Neutrophil (primary cell): ENCODE measurements around the gene ENO1.

ENCODE experiments used
- H3K27ac ChIP-seq: fragments of 200-600 bp; sonication (generic); 2 replicates; pipeline ENCODE4 v1.5.1; 2016; ENCODE audit warnings: mild to moderate bottlenecking, moderate library complexity
- H3K27me3 ChIP-seq: fragments of 200-600 bp; sonication (generic); 2 replicates; pipeline ENCODE4 v1.6.0; 2016; ENCODE audit warnings: mild to moderate bottlenecking
- H3K36me3 ChIP-seq: fragments of 200-600 bp; sonication (generic); 2 replicates; pipeline ENCODE4 v1.5.1; 2017
- H3K4me1 ChIP-seq, 2 experiments: fragments of 200-600 bp in 1 of 2; sonication (generic) in 1 of 2; 1 replicate in 1 of 2; 2 replicates in 1 of 2; pipeline versions ENCODE4 v1.5.1 to v1.6.1; 2013 to 2016; ENCODE audit warnings: low read depth in 1 of 2, low read length in 1 of 2, mild to moderate bottlenecking in 1 of 2, moderate library complexity in 1 of 2; ENCODE audit not compliant: control insufficient read depth in 1 of 2, insufficient read depth in 1 of 2
- H3K4me3 ChIP-seq, 2 experiments: fragments of 200-600 bp in 1 of 2; sonication (generic) in 1 of 2; 1 replicate in 1 of 2; 2 replicates in 1 of 2; pipeline ENCODE4 v1.5.1; 2013 to 2016; ENCODE audit warnings: low read depth in 1 of 2, low read length in 1 of 2, mild to moderate bottlenecking in 1 of 2, moderate library complexity in 1 of 2
- H3K9me3 ChIP-seq: fragments of 200-600 bp; sonication (generic); 2 replicates; pipeline ENCODE4 v1.5.1; 2016
- TF ChIP-seq, protein P1 (sequence below): fragments of 200-600 bp; sonication (generic); IDR thresholded peaks from 2 replicates; pipeline ENCODE4 v1.5.1; 2016; ENCODE audit warnings: antibody characterized with exemption

ENO1 gene

GRCh38 chr1:8879922-8880676, 1.6 kb upstream of the ENO1 start:
- Histone ChIP-seq H3K9me3 (no peaks in the 10 kb centered on the region), H3K4me3 (peak overlapping the region; percentile 98 to 99), H3K27ac (peak overlapping the region; percentile 95), H3K36me3 (no peaks in the 10 kb centered on the region), H3K27me3 (no peaks in the 10 kb centered on the region), H3K4me1 (peaks cover 45 to 54% of the 10 kb centered on the region in 2 experiments)
- TF ChIP-seq, protein P1, sequence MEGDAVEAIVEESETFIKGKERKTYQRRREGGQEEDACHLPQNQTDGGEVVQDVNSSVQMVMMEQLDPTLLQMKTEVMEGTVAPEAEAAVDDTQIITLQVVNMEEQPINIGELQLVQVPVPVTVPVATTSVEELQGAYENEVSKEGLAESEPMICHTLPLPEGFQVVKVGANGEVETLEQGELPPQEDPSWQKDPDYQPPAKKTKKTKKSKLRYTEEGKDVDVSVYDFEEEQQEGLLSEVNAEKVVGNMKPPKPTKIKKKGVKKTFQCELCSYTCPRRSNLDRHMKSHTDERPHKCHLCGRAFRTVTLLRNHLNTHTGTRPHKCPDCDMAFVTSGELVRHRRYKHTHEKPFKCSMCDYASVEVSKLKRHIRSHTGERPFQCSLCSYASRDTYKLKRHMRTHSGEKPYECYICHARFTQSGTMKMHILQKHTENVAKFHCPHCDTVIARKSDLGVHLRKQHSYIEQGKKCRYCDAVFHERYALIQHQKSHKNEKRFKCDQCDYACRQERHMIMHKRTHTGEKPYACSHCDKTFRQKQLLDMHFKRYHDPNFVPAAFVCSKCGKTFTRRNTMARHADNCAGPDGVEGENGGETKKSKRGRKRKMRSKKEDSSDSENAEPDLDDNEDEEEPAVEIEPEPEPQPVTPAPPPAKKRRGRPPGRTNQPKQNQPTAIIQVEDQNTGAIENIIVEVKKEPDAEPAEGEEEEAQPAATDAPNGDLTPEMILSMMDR = no peak

GRCh38 chr1:8879464-8879921, 1.0 kb upstream of the ENO1 start:
- H3K27ac ChIP-seq = peak overlapping the region; percentile 95
- no peaks in the 10 kb centered on the region for H3K9me3 ChIP-seq
- TF ChIP-seq, protein P1 = no peak
- peaks cover 46 to 55% of the 10 kb centered on the region in 2 experiments for H3K4me1 ChIP-seq
- H3K27me3 ChIP-seq = no peaks in the 10 kb centered on the region
- peak overlapping the region; percentile 98 to 99 for H3K4me3 ChIP-seq
- no peaks in the 10 kb centered on the region for H3K36me3 ChIP-seq

- Histone ChIP-seq H3K27ac (peak overlapping the region; percentile 95), H3K4me1 (peaks cover 53 to 61% of the 10 kb centered on the region in 2 experiments), H3K4me3 (peak overlapping the region; percentile 98 to 99), H3K9me3 (no peaks in the 10 kb centered on the region), H3K27me3 (no peaks in the 10 kb centered on the region), H3K36me3 (no peaks in the 10 kb centered on the region)
- TF ChIP-seq, protein P1 = peak; percentile 40
These were observed 395 bp upstream of the ENO1 start for GRCh38 chr1:8878698-8879463.

DNA sequence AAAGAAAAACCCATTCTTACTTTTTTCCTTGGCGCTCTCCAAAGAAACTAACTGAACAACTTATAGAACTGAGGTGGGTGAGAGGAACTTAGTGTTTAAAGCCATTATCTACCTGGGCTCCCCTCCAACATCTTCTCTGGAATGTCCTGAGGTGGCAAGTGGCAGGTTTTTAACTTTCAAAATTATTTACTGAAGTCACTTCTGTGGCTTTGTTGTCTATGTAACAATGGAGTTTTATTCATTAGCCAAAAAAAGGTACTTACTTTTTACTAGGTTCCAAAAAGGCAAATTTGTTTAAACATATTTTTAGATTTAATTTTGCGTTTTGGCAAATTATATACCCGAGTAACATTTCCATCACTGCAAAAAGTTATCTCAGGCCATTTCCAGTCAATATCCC, 2.4 kb downstream of the ENO1 start:
- Histone ChIP-seq H3K27me3 (no peaks in the 10 kb centered on the region), H3K36me3 (peaks cover 7% of the 10 kb centered on the region), H3K4me1 (peaks cover 80 to 89% of the 10 kb centered on the region in 2 experiments), H3K27ac (peak overlapping the region; percentile 95), H3K9me3 (no peaks in the 10 kb centered on the region), H3K4me3 (peak overlapping the region; percentile 98 to 99)
- TF ChIP-seq, protein P1 = no peak

DNA sequence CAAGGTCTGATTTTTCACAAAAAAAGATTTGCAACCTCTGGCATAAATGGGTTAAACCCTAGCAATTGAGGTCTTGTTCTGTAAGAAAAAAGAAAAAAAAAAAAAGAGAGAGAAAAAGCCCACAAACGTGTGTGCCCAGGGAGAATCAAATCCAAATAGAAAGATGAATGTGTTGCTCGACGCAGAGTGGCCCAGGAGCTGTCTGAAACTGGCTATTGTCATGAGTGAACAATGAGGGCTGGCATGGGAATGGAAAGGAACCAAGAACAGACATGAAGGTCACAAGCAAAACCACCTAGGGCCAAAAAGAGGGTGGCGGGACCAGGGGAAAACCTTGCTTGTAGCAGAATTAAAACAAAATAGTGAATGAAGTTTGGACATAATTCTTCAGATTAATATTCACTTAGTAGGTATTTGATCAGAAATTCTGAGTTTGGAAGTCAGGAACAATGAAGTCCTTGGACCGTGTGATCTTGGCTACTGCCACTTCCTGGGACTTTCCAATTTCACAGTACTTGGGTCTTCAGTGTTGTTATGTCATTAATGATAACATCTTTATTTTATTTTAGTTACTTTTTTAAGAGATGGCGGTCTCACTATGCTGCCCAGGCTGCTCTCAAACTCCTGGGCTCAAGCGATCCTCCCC, 3.1 kb downstream of the ENO1 start:
- no peaks in the 10 kb centered on the region for H3K27me3 ChIP-seq
- peak overlapping the region; percentile 95 for H3K27ac ChIP-seq
- TF ChIP-seq, protein P1 = no peak
- peaks cover 10% of the 10 kb centered on the region for H3K36me3 ChIP-seq
- H3K9me3 ChIP-seq = no peaks in the 10 kb centered on the region
- no peak overlapping the region for H3K4me3 ChIP-seq
- H3K4me1 ChIP-seq = peaks cover 83 to 90% of the 10 kb centered on the region in 2 experiments
